MCF 10A (cell line): ENCODE results near the gene MYH10. TPM values are rescaled to one million over a fixed set of nuclear protein-coding genes. Genes with fewer than 3 reads are reported as not detected.
A peak's percentile ranks its signal among the peaks of the same experiment; 100 is the strongest.

Experiments used
- BruUV-seq: library from RNA; stranded (reverse); fragments of 400-500 nt; replicated peaks from 2 replicates; lab custom pipeline; 2021; lab: Mats Ljungman, UMichigan
- CTCF ChIA-PET: fragments of 300-600 bp; sonication (Branson Sonifier 250); formaldehyde crosslinking; extraction: SDS; loops from one replicate; lab custom pipeline; 2021; ENCODE audit warnings: antibody characterized with exemption, inconsistent platforms; lab: Yijun Ruan, JAX
- POLR2A ChIA-PET: fragments of 300-600, 350-650 bp; sonication (Branson Sonifier 250); formaldehyde crosslinking; extraction: SDS; loops from one replicate; lab custom pipeline; 2020; ENCODE audit warnings: antibody characterized with exemption, inconsistent platforms; lab: Yijun Ruan, JAX
- DNase-seq: peaks from one replicate; pipeline ENCODE4 v3.0.0-alpha.2; 2018; ENCODE audit not compliant: unreplicated experiment
- H3K27ac Mint-ChIP-seq: one replicate; pipeline ENCODE4 v1.8.0; 2022; ENCODE audit warnings: mild to moderate bottlenecking, low read depth, mixed read lengths; ENCODE audit not compliant: unreplicated experiment
- H3K27me3 Mint-ChIP-seq: one replicate; pipeline ENCODE4 v1.8.0; 2022; ENCODE audit warnings: mixed read lengths; ENCODE audit not compliant: insufficient read depth, unreplicated experiment
- H3K36me3 Mint-ChIP-seq: one replicate; pipeline ENCODE4 v1.8.0; 2022; ENCODE audit warnings: mild to moderate bottlenecking, moderate library complexity, mixed read lengths; ENCODE audit not compliant: insufficient read depth, unreplicated experiment
- H3K4me1 Mint-ChIP-seq: one replicate; pipeline ENCODE4 v1.8.0; 2022; ENCODE audit warnings: mixed read lengths; ENCODE audit not compliant: insufficient read depth, unreplicated experiment
- H3K4me3 Mint-ChIP-seq: one replicate; pipeline ENCODE4 v1.8.0; 2022; ENCODE audit warnings: mild to moderate bottlenecking, moderate library complexity, mixed read lengths; ENCODE audit not compliant: unreplicated experiment
- H3K9me3 Mint-ChIP-seq: one replicate; pipeline ENCODE4 v1.8.0; 2022; ENCODE audit warnings: mixed read lengths; ENCODE audit not compliant: unreplicated experiment
- intact Hi-C: fragments of 100-400 bp; cut with micrococcal nuclease; formaldehyde crosslinking; loops from 2 replicates; pipeline ENCODE4 v1.14.1; 2022
- total RNA-seq: library from RNA; stranded (reverse); gene quantifications from 2 replicates; pipeline ENCODE4 v1.2.3, GENCODE V29; 2022
- TF ChIP-seq, protein P1 (sequence below): fragments of 200-600 bp; IDR thresholded peaks from one replicate; pipeline ENCODE4 v1.8.0; 2022; ENCODE audit warnings: antibody characterized with exemption, mild to moderate bottlenecking; ENCODE audit not compliant: unreplicated experiment

The MYH10 gene
- total RNA-seq, 1 experiment from 2014 or later, result 43.0 TPM

DNA sequence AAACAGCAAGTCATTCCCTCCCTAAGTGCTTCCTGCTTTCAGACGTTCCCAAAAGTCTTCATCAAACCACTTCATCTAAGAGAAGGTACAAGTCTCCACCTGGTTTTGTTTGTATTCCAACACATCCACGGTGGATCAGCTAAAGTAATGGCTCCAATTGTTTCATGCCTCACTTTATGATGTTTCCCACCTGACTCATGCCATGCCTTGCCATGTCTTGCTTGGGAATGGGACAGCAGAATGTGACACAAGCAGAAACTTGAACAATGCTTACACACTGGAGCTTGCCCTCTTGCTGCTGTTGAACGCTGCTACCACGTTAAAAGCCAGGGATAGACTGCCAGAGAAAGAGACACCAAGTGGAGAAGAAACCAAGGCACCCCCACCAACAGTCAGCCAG is 43.8 kb downstream of the MYH10 start:
- TF ChIP-seq, protein P1, sequence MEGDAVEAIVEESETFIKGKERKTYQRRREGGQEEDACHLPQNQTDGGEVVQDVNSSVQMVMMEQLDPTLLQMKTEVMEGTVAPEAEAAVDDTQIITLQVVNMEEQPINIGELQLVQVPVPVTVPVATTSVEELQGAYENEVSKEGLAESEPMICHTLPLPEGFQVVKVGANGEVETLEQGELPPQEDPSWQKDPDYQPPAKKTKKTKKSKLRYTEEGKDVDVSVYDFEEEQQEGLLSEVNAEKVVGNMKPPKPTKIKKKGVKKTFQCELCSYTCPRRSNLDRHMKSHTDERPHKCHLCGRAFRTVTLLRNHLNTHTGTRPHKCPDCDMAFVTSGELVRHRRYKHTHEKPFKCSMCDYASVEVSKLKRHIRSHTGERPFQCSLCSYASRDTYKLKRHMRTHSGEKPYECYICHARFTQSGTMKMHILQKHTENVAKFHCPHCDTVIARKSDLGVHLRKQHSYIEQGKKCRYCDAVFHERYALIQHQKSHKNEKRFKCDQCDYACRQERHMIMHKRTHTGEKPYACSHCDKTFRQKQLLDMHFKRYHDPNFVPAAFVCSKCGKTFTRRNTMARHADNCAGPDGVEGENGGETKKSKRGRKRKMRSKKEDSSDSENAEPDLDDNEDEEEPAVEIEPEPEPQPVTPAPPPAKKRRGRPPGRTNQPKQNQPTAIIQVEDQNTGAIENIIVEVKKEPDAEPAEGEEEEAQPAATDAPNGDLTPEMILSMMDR, result no peak
- no peak for DNase-seq
- Mint-ChIP-seq H3K27me3 (no peaks in the 10 kb centered on the region), H3K36me3 (peaks cover 6% of the 10 kb centered on the region), H3K4me1 (no peaks in the 10 kb centered on the region), H3K27ac (no peak overlapping the region), H3K9me3 (no peaks in the 10 kb centered on the region), H3K4me3 (no peak overlapping the region)
- CTCF ChIA-PET, result interaction anchor here (0.7 to 0.9 kb wide), 2 partner anchors 150 to 406 kb away, joined by 3 to 4 read pairs; no protein-coding TSS in a partner anchor
- no TSS peak for BruUV-seq
- POLR2A ChIA-PET, result no interaction called here
- intact Hi-C loops, result no loop called here

- no TSS peak for BruUV-seq
- POLR2A ChIA-PET, result no interaction called here
- Mint-ChIP-seq H3K27ac (no peak overlapping the region), H3K4me3 (no peak overlapping the region), H3K36me3 (peaks cover 6% of the 10 kb centered on the region), H3K27me3 (no peaks in the 10 kb centered on the region), H3K9me3 (no peaks in the 10 kb centered on the region), H3K4me1 (peaks cover 5% of the 10 kb centered on the region)
- TF ChIP-seq, protein P1, result no peak
- DNase-seq, result no peak
- CTCF ChIA-PET, result interaction anchor here (0.6 kb wide), 1 partner anchor 507 kb away, joined by 3 read pairs; no protein-coding TSS in a partner anchor
- intact Hi-C loops, result no loop called here
These were observed 44.6 kb downstream of the MYH10 start for GRCh38 chr17:8585911-8586310.

DNA sequence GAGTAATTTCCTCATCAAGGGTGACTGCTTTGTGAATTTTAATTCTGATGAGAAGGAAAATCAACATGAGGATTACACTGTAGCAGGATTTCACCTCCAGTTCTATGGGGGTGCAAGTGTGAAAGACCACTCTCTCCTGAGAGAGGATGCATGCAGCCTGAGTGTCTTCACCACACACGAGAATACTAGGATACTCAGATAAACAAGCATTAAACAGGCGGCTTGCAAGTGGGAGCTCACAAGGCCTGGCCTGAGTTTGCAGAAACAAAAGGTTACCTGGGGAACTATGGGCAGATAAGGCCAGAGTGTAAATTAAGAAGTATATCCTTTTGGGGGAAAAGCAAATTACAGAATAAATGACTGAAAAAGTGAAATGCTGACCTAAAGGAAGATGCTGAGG is 46.6 kb downstream of the MYH10 start:
- TF ChIP-seq, protein P1, result no peak
- POLR2A ChIA-PET, result interaction anchor here (1.2 kb wide), 1 partner anchor 15 kb away, joined by 3 read pairs; no protein-coding TSS in a partner anchor
- H3K4me1 Mint-ChIP-seq, result peaks cover 10% of the 10 kb centered on the region
- no TSS peak for BruUV-seq
- intact Hi-C loops, result no loop called here
- no peaks in the 10 kb centered on the region for H3K9me3 Mint-ChIP-seq
- peaks cover 6% of the 10 kb centered on the region for H3K36me3 Mint-ChIP-seq
- CTCF ChIA-PET, result interaction anchor here (0.5 to 0.6 kb wide), 2 partner anchors 145 to 509 kb away, joined by 3 read pairs; no protein-coding TSS in a partner anchor
- H3K27me3 Mint-ChIP-seq, result no peaks in the 10 kb centered on the region
- H3K4me3 Mint-ChIP-seq, result no peak overlapping the region
- no peak overlapping the region for H3K27ac Mint-ChIP-seq
- DNase-seq, result no peak

GRCh38 chr17:8580952-8581658 is 49.4 kb downstream of the MYH10 start:
- peaks cover 10% of the 10 kb centered on the region for H3K4me1 Mint-ChIP-seq
- POLR2A ChIA-PET, result interaction anchor here (0.7 to 2.7 kb wide), 10 partner anchors 10 to 199 kb away, joined by 3 to 22 read pairs (median 4); partner anchors contain the start of gene MYH10
- no peaks in the 10 kb centered on the region for H3K36me3 Mint-ChIP-seq
- TF ChIP-seq, protein P1, result no peak
- no peak overlapping the region for H3K4me3 Mint-ChIP-seq
- CTCF ChIA-PET, result interaction anchor here (0.6 to 1.8 kb wide), 9 partner anchors 12 to 794 kb away, joined by 3 to 6 read pairs (median 4); no protein-coding TSS in a partner anchor
- intact Hi-C loops, result no loop called here
- no peaks in the 10 kb centered on the region for H3K9me3 Mint-ChIP-seq
- DNase-seq, result peak; percentile 55
- H3K27me3 Mint-ChIP-seq, result no peaks in the 10 kb centered on the region
- BruUV-seq, result no TSS peak
- peak overlapping the region; percentile 87 for H3K27ac Mint-ChIP-seq
